ENCODE results near the gene SSC5D. TPM values are rescaled to one million over a fixed set of nuclear protein-coding genes. Genes with fewer than 3 reads are reported as not detected.

Gene SSC5D
- total and polyA plus RNA-seq, 10 of the 15 experiments (the other 5 are each of a cell fraction or from before 2014, with no cell fraction given) = 0.03 to 0.13 (median 0.05) TPM; not detected in 4

- ATAC-seq (no peak), FAIRE-seq (no peak), DNase-seq (ENCODE audit: low read depth, low spot score) (no peak)
- CTCF ChIA-PET = no interaction called here
- Histone ChIP-seq H3K79me2 (ENCODE audit: control insufficient read depth, insufficient read depth, low read length) (no peaks in the 10 kb centered on the region), H3K27ac (ENCODE audit: control insufficient read depth, insufficient read depth) (no peak overlapping the region), H2AFZ (ENCODE audit: control insufficient read depth, low read depth, low read length) (no peak overlapping the region), H3K4me1 (ENCODE audit: control insufficient read depth, insufficient read depth, low read length) (no peaks in the 10 kb centered on the region), H3K4me3 (no peak overlapping the region), H3K36me3 (ENCODE audit: control insufficient read depth in 2 of 2, insufficient read depth in 2 of 2, low read length in 1 of 2) (no peaks in the 10 kb centered on the region), H3K9me3 (replicated peaks; ENCODE audit: control insufficient read depth, insufficient read depth, low read length) (no peaks in the 10 kb centered on the region; the same call in 2 of the 3 replicates), H3K27me3 (replicated peaks in 1 of 2; ENCODE audit: control insufficient read depth in 2 of 2, insufficient read depth in 2 of 2, low read length in 1 of 2) (no peaks in the 10 kb centered on the region), H3K4me2 (ENCODE audit: control insufficient read depth, insufficient read depth) (no peak overlapping the region), H4K20me1 (ENCODE audit: control insufficient read depth, insufficient read depth) (no peaks in the 10 kb centered on the region), H3K9ac (ENCODE audit: control insufficient read depth, insufficient read depth, low read length) (no peak overlapping the region)
- intact Hi-C loops (cut with micrococcal nuclease; ENCODE audit: unreplicated experiment) (no loop called here), in situ Hi-C loops (cut with MboI) (no loop called here)
- RAD21 ChIA-PET (ENCODE audit: unreplicated experiment) = no interaction called here
- SMC1A ChIA-PET (ENCODE audit: uncharacterized antibody, unreplicated experiment) = no interaction called here
- 65% methylated on average over 27 of the region's 56 CpGs for WGBS (ENCODE audit: insufficient coverage, insufficient replicate concordance, low lambda C conversion rate, missing lambda C conversion rate)
- BruUV-seq (replicated peaks) = no TSS peak
- TF ChIP-seq PAX8 (IDR thresholded peaks at IDR 0.05) (no peak), MAX (IDR thresholded peaks at IDR 0.05; ENCODE audit: low read depth, low read length) (no peak)
- POLR2A ChIA-PET = no interaction called here
Measured at GRCh38 chr19:55529636-55530234, 41.5 kb downstream of the SSC5D start.

- no peak overlapping the region for H3K4me3 ChIP-seq
- ChIA-PET POLR2A (interaction anchor here (0.5 kb wide), 1 partner anchor 67 kb away, joined by 3 read pairs; no protein-coding TSS in a partner anchor), RAD21 (ENCODE audit: unreplicated experiment) (no interaction called here), CTCF (interaction anchor here (1.0 kb wide), 1 partner anchor 40 kb away, joined by 3 read pairs; no protein-coding TSS in a partner anchor), SMC1A (ENCODE audit: uncharacterized antibody, unreplicated experiment) (no interaction called here)
- H3K79me2 ChIP-seq (ENCODE audit: control insufficient read depth, insufficient read depth, low read length) = no peaks in the 10 kb centered on the region
- intact Hi-C loops (cut with micrococcal nuclease; ENCODE audit: unreplicated experiment) = no loop called here
- FAIRE-seq (no peak), ATAC-seq (no peak), DNase-seq (ENCODE audit: low read depth, low spot score) (no peak)
- no peaks in the 10 kb centered on the region for H3K4me1 ChIP-seq (ENCODE audit: control insufficient read depth, insufficient read depth, low read length)
- H3K27me3 ChIP-seq (replicated peaks in 1 of 2; ENCODE audit: control insufficient read depth in 2 of 2, insufficient read depth in 2 of 2, low read length in 1 of 2) = no peaks in the 10 kb centered on the region
- H3K9me3 ChIP-seq (replicated peaks; ENCODE audit: control insufficient read depth, insufficient read depth, low read length) = no peaks in the 10 kb centered on the region; the same call in 2 of the 3 replicates
- H4K20me1 ChIP-seq (ENCODE audit: control insufficient read depth, insufficient read depth) = no peaks in the 10 kb centered on the region
- no peak overlapping the region for H3K27ac ChIP-seq (ENCODE audit: control insufficient read depth, insufficient read depth)
- H2AFZ ChIP-seq (ENCODE audit: control insufficient read depth, low read depth, low read length) = no peak overlapping the region
- in situ Hi-C loops (cut with MboI) = no loop called here
- no peak overlapping the region for H3K4me2 ChIP-seq (ENCODE audit: control insufficient read depth, insufficient read depth)
- 49% methylated on average over 26 of the region's 26 CpGs for WGBS (ENCODE audit: insufficient coverage, insufficient replicate concordance, low lambda C conversion rate, missing lambda C conversion rate)
- no peaks in the 10 kb centered on the region for H3K36me3 ChIP-seq (ENCODE audit: control insufficient read depth in 2 of 2, insufficient read depth in 2 of 2, low read length in 1 of 2)
- no peak overlapping the region for H3K9ac ChIP-seq (ENCODE audit: control insufficient read depth, insufficient read depth, low read length)
- BruUV-seq (replicated peaks) = no TSS peak
- no peak for TF ChIP-seq ZNF384 (IDR thresholded peaks at IDR 0.05; ENCODE audit: borderline replicate concordance, low read depth, low read length)
- no peak for TF ChIP-seq RAD21 (IDR thresholded peaks at IDR 0.05; ENCODE audit: insufficient read depth, low read depth, low read length)
- no peak for TF ChIP-seq SPI1 (IDR thresholded peaks at IDR 0.05; ENCODE audit: borderline replicate concordance, insufficient read depth, low read depth, low read length)
- no peak for TF ChIP-seq SMAD5 (IDR thresholded peaks at IDR 0.05; ENCODE audit: low read depth)
- no peak for TF ChIP-seq TCF12 (IDR thresholded peaks at IDR 0.05; ENCODE audit: low read depth, low read length)
- TF ChIP-seq IRF5 (IDR thresholded peaks at IDR 0.05; ENCODE audit: borderline replicate concordance) = no peak
- TF ChIP-seq SMARCA5 (IDR thresholded peaks at IDR 0.05) = no peak
- TF ChIP-seq CREB1 (IDR thresholded peaks at IDR 0.05; ENCODE audit: low read depth) = no peak
- TF ChIP-seq ZSCAN29 (IDR thresholded peaks at IDR 0.05) = no peak
- TF ChIP-seq ZNF24 (IDR thresholded peaks at IDR 0.05) = no peak
- no peak for TF ChIP-seq STAT1 (conservative IDR thresholded peaks at IDR 0.05)
- TF ChIP-seq MTA2 (IDR thresholded peaks at IDR 0.05; ENCODE audit: low read depth) = no peak
- TF ChIP-seq BCLAF1 (IDR thresholded peaks at IDR 0.05) = no peak
Measured at GRCh38 chr19:55530996-55531395, 42.8 kb downstream of the SSC5D start.

Data from GM12878 (cell line).